T-helper 9 cell (primary cell): Measurements from ENCODE around the gene CLEC17A.
A peak's percentile ranks its signal among the peaks of the same experiment; 100 is the strongest.
"Not testable (repeated sequence)": the region's sequence is repeated elsewhere in the genome, so short reads cannot be mapped to it uniquely, and the experiment has no call there.

Experiments used
- DNase-seq: peaks from one replicate; pipeline ENCODE4 v3.0.0-alpha.2; 2020

CLEC17A gene

GRCh38 chr19:14559916-14560775 is 22.7 kb upstream of the CLEC17A start:
- no peak for DNase-seq

- no peak for DNase-seq
Observed at GRCh38 chr19:14560776-14561108, 22.1 kb upstream of the CLEC17A start.

- no peak for DNase-seq
Observed at GRCh38 chr19:14561249-14561648, 21.6 kb upstream of the CLEC17A start.

- DNase-seq: no peak
Observed at GRCh38 chr19:14561847-14562351, 21.0 kb upstream of the CLEC17A start.

- DNase-seq: no peak
Observed at GRCh38 chr19:14562660-14563589, 20.0 kb upstream of the CLEC17A start.

DNA sequence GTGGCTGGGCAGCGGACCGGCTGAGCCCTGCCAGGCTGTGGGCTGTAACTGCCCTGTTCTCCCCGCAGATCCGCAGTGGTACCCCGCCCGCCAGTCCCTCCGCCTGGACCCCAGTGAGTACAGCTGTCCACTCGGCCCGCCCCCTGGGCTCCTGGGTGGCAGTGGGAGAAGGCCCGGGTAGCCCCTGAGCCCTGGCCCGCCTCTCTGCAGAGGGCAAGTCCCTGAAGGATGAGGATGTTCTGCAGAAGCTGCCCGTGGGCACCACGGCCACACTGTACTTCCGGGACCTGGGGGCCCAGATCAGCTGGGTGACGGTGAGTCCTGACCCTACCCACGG is 19.3 kb upstream of the CLEC17A start:
- DNase-seq: no peak

GRCh38 chr19:14563989-14564651 is 18.8 kb upstream of the CLEC17A start:
- DNase-seq: peak; percentile 27

DNA sequence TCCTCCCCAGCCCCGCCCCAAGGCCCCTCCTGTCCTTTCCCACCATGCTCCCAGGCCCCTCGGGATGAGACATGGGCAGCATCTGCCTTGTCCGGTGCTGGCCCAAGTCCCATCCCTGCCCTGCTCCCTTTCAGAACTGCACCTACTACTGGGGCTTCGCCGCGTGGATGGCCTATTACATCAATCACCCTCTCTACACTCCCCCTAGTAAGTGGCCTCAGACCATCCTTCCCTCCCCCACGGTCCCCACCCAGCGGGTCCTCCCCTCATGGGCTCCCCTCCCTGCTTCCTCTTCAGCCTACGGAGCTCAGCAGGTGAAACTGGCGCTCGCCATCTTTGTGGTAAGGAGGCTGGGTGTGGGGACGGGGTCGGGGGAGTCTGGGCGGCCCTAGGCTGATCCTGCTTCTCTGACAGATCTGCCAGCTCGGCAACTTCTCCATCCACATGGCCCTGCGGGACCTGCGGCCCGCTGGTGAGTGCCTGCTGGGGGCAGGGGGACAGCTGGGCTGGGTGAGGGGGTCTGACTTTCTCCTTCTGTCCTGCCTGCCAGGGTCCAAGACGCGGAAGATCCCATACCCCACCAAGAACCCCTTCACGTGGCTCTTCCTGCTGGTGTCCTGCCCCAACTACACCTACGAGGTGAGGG is 18.1 kb upstream of the CLEC17A start:
- not testable (repeated sequence) for DNase-seq

- DNase-seq: no peak
Observed at GRCh38 chr19:14565298-14565679, 17.6 kb upstream of the CLEC17A start.

DNA sequence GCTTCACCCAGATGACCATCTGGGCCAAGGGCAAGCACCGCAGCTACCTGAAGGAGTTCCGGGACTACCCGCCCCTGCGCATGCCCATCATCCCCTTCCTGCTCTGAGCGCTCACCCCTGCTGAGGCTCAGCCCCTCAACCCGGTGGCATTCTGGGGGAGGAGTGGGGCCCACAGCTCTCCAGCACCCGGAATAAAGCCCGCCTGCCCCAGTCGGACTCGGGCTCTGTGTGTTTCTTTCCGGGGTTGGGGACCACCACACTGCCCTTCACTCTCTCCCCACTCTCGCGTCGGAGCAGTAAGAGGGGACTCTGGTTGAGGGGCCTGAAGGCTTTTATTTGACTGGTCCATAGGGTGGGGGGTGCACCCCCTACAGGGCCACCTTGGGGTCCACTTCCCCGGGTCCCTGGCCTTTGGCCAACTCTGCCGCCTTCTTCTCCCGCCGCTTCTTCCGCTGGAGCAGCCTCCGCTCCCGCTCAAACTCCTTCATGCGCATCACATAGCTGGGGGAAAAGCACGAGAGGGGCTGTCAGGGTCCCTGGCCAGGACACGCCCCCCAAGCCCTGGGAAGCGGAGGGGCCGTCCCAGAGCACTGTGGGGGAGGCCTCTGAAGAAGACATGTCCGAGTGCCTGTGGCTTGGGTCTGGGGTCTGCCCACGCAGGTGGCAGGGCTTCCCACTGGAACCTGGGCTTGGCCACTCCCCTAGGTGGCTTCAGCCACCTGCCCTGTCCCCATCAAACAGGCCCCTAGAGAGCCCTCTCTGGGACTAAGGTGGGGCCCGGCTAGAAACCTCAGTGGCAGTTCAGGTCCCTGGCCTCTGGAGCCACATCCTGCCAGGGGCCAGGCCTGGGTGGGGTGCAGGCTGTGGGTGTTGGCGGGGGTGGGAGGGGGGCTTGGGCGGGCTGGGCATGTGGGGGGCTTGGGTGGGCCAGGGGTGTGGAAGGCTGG is 16.8 kb upstream of the CLEC17A start:
- DNase-seq: no peak

- no peak for DNase-seq
Observed at GRCh38 chr19:14566712-14567077, 16.2 kb upstream of the CLEC17A start.

- no peak for DNase-seq
Observed at GRCh38 chr19:14567079-14567478, 15.8 kb upstream of the CLEC17A start.

GRCh38 chr19:14570864-14571527 is 11.9 kb upstream of the CLEC17A start:
- DNase-seq: no peak

DNA sequence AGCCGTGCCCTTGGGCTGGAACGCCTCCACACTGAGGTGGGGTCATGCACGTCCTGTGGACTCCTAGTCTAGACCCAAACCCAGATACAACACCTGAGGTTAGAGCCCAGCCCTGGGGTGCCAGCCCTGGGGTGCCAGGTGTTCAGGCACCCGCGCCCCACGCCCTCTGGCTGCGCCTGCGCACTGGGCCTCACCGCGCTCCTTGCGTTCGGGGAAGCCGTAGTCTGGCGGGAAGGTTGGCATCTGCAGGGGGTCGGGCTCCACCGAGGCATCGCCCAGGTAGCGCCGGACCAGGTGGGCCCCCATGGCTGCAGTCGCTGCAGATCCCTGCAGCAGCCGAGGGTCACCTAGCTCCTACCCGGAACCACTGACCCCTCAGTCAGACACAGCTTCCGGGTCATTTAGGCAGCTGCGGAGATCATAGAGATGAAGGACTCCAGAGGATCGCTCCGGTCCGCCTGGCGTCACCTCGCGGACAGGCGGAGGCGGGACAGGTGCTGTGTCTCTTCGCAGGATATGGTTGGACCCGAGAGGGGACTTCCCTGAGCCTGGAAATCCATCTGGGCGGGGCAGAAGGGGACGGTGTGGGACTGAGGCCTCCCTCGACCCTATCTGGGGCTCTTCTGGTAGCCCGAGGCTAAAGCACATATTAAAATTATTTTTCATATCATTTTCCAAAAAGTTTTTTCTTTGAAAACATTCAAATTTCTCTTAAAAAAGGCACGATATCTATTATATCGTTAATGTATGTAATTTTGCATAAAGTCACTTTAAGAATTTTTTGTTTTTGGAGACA is 11.0 kb upstream of the CLEC17A start, which contains the start of gene NDUFB7:
TSS of gene NDUFB7 (minus strand) at position 372 of the 796 bp plus-strand sequence. CDS start at position 306, 66 bp downstream.
- peak; percentile 82 for DNase-seq

DNA sequence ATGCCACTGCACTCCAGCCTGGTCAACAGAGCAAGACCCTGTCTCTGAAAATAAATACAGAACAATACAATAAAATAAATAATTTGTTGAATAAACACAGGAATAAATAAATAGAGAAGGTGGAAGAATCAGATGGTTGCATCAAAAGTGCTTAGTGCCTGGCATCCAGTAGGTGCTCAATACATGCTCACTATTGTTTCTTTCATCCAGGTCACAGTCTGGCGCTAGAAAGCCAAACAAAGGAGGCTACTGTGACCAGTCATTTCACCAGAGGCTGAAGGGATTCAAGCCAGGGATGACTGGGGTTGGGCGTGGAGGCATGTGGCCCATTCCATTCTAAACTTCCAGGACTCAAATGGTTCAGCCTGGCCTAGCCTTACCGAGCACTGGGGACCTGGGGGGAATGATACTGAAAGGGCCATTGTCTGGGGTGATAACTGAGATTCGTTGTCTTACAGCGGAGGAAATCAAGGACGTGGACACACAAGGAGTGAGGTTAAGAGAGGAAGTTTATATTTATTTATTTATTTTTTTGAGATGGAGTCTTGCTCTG is 7.4 kb upstream of the CLEC17A start:
- DNase-seq: no peak

DNA sequence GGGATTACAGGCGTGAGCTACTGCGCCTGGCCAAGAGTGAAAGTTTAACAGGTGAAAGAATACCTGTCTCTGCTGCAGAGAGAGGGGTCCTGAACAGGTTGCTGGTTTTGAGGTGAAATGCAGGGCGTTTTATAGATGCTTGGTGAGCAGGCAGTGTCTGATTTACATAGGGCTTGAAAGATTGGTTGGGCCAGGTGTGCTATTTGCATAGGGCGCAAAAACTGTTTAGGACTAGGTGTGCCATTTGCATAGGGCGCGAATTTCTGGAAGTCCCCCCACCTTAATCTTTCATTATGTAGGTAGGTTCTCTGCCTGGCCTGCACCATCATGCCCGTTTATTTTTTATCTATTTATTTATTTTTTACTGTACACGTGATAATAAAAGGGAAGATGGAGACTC is 6.5 kb upstream of the CLEC17A start:
- no peak for DNase-seq

DNA sequence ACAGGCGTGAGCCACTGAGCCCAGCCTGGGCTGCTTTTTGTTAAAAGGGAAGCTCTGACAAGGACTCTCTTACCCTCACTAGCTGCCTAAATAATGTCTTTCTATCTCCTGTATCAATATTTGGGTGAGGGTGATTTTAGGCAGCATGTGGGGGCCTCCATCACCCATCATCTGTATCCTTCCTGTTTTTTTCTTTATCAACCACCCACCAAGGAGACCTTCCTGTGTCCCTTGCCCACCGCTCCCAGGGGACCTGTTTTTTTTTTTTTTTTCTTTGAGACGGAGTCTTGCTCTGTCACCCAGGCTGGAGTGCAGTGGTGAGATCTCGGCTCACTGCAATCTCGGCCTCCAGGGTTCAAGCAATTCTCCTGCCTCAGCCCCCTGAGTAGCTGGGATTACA is 5.6 kb upstream of the CLEC17A start:
- DNase-seq: no peak

DNA sequence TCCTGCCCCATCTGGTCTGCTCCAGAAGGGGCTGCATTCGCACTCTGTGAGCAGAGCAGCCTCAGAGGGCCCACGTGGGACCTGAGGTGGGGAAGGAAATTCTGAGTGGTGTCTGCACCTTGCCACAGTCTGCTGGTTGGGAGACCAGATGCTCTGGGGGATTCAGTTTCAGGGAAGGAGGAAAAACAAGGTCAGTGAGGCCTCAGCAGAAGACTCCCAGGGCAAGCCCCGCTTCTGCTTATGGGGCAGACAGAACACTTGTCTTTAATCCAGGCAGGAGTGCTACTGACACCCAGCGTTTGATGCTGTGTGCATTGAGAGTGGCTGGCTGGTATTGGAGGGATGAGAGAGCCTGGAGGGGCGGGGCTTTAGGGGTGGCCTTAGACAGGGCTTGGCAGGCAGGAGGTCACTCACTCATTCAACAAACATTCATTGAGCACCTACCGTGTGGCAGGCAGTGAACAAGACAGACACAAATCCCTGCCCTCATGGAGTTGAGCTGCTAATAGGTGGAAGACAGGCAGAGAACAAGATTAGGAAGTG is 4.9 kb upstream of the CLEC17A start:
- no peak for DNase-seq

GRCh38 chr19:14580623-14581237 is 2.2 kb upstream of the CLEC17A start:
- DNase-seq: no peak
